GM23338 (cell line): ENCODE data around the gene ZNF587.

ENCODE experiments used
- CREB1 ChIP-seq: fragments of 250-450 bp; sonication (Bioruptor Pico); IDR thresholded peaks from 2 replicates; pipeline ENCODE4 v1.5.0; 2020; ENCODE audit warnings: low read depth, mild to moderate bottlenecking, moderate library complexity
- CTCF ChIP-seq, 2 experiments: fragments of 200-600 bp in 1 of 2; sonication (generic) in 1 of 2; conservative IDR thresholded peaks; 2 replicates each; pipeline versions ENCODE4 v1.5.1 to v1.6.1; 2016 to 2017; ENCODE audit warnings: antibody characterized with exemption in 2 of 2, low read depth in 2 of 2, mild to moderate bottlenecking in 2 of 2, moderate library complexity in 1 of 2
- ETS1 ChIP-seq: IDR thresholded peaks from 2 replicates; pipeline ENCODE4 v1.6.1; 2016; ENCODE audit warnings: antibody characterized with exemption
- EZH2 ChIP-seq: fragments of 200-600 bp; sonication (generic); IDR thresholded peaks from one replicate; pipeline ENCODE4 v1.8.0; 2017; ENCODE audit warnings: antibody characterized with exemption, mild to moderate bottlenecking, low read depth; ENCODE audit not compliant: unreplicated experiment
- EZH2phosphoT487 ChIP-seq: fragments of 200-600 bp; sonication (generic); IDR thresholded peaks from one replicate; pipeline ENCODE4 v1.8.1; 2018; ENCODE audit warnings: antibody characterized with exemption; ENCODE audit not compliant: unreplicated experiment
- JUNB ChIP-seq: IDR thresholded peaks from one replicate; pipeline ENCODE4 v1.6.1; 2016; ENCODE audit warnings: antibody characterized with exemption; ENCODE audit not compliant: unreplicated experiment
- NANOG ChIP-seq: IDR thresholded peaks from 2 replicates; pipeline ENCODE4 v1.6.1; 2016; ENCODE audit warnings: antibody characterized with exemption, borderline replicate concordance
- POLR2AphosphoS5 ChIP-seq: IDR thresholded peaks from 2 replicates; pipeline ENCODE4 v1.6.1; 2016; ENCODE audit warnings: antibody characterized with exemption, low read depth
- REST ChIP-seq: IDR thresholded peaks from one replicate; pipeline ENCODE4 v1.6.1; 2018; ENCODE audit warnings: antibody characterized with exemption; ENCODE audit not compliant: unreplicated experiment
- ZNF114 ChIP-seq: fragments of 250-450 bp; sonication (Bioruptor Pico); IDR thresholded peaks from 2 replicates; pipeline ENCODE4 v1.5.0; 2020; ENCODE audit warnings: mild to moderate bottlenecking, moderate library complexity
- ZNF331 ChIP-seq: fragments of 250-450 bp; sonication (Bioruptor Pico); IDR thresholded peaks from 2 replicates; pipeline ENCODE4 v1.5.0; 2020; ENCODE audit warnings: low read depth, mild to moderate bottlenecking, moderate library complexity

- TF ChIP-seq ETS1 (no peak), CTCF (conservative IDR thresholded peaks at IDR 0.05; ENCODE audit: low read depth in 2 of 2) (no peak), CREB1 (CRISPR knock-in tag) (no peak), POLR2AphosphoS5 (no peak), REST (no peak), ZNF114 (CRISPR knock-in tag) (no peak), EZH2 (no peak), JUNB (no peak), EZH2phosphoT487 (no peak), NANOG (no peak), ZNF331 (CRISPR knock-in tag) (no peak)
Observed at GRCh38 chr19:57812226-57812625, 37.4 kb upstream of the ZNF587 start.
